ENCODE measurements around the gene NME2.
"Not testable (repeated sequence)": the region's sequence is repeated elsewhere in the genome, so short reads cannot be mapped to it uniquely, and the experiment has no call there.

Gene NME2

GRCh38 chr17:51166198-51166986, at the start of gene NME2:
TSS of gene NME2 (plus strand) at chr17:51166411. CDS start at chr17:51166831, 420 bp downstream.
- no peaks in the 10 kb centered on the region for H3K27me3 ChIP-seq (ENCODE audit: control insufficient read depth in 1 of 2, insufficient read depth in 2 of 2, low read length in 2 of 2)
- peaks cover 35% of the 10 kb centered on the region for H3K36me3 ChIP-seq (ENCODE audit: insufficient read depth, low read length)
- H3K27ac ChIP-seq (ENCODE audit: low read depth, low read length), result peak within 1 kb of the TSS; percentile 81
- peaks cover 14% of the 10 kb centered on the region for H3K4me1 ChIP-seq (ENCODE audit: insufficient read depth, low read length)
- peak within 1 kb of the TSS; percentile 71 for H3K9ac ChIP-seq (ENCODE audit: low read length)
- no peaks in the 10 kb centered on the region for H3K9me3 ChIP-seq (ENCODE audit: low read length)
- H3K4me3 ChIP-seq (ENCODE audit: low read depth in 1 of 2, low read length in 2 of 2), result peak within 1 kb of the TSS; percentile 87 to 89

GRCh38 chr17:51118330-51119195, 47.6 kb upstream of the NME2 start:
- peaks cover 23% of the 10 kb centered on the region for H3K4me1 ChIP-seq (ENCODE audit: insufficient read depth, low read length)
- H3K9me3 ChIP-seq (ENCODE audit: low read length), result no peaks in the 10 kb centered on the region
- no peak overlapping the region for H3K27ac ChIP-seq (ENCODE audit: low read depth, low read length)
- H3K4me3 ChIP-seq (ENCODE audit: low read depth in 1 of 2, low read length in 2 of 2), result peak overlapping the region in 1 of 2 donors; percentile 86
- H3K36me3 ChIP-seq (ENCODE audit: insufficient read depth, low read length), result no peaks in the 10 kb centered on the region
- H3K9ac ChIP-seq (ENCODE audit: low read length), result peak overlapping the region; percentile 79
- H3K27me3 ChIP-seq (ENCODE audit: control insufficient read depth in 1 of 2, insufficient read depth in 2 of 2, low read length in 2 of 2), result no peaks in the 10 kb centered on the region

GRCh38 chr17:51119415-51120356, 46.5 kb upstream of the NME2 start:
- H3K4me3 ChIP-seq (ENCODE audit: low read depth in 1 of 2, low read length in 2 of 2), result peak overlapping the region; percentile 83 to 86
- peak overlapping the region; percentile 79 for H3K9ac ChIP-seq (ENCODE audit: low read length)
- H3K36me3 ChIP-seq (ENCODE audit: insufficient read depth, low read length), result no peaks in the 10 kb centered on the region
- H3K9me3 ChIP-seq (ENCODE audit: low read length), result no peaks in the 10 kb centered on the region
- H3K4me1 ChIP-seq (ENCODE audit: insufficient read depth, low read length), result peaks cover 23% of the 10 kb centered on the region
- H3K27ac ChIP-seq (ENCODE audit: low read depth, low read length), result peak overlapping the region; percentile 96
- H3K27me3 ChIP-seq (ENCODE audit: control insufficient read depth in 1 of 2, insufficient read depth in 2 of 2, low read length in 2 of 2), result no peaks in the 10 kb centered on the region

- H3K4me1 ChIP-seq (ENCODE audit: insufficient read depth, low read length), result peaks cover 23% of the 10 kb centered on the region
- H3K27ac ChIP-seq (ENCODE audit: low read depth, low read length), result peak overlapping the region; percentile 96
- peak overlapping the region; percentile 79 for H3K9ac ChIP-seq (ENCODE audit: low read length)
- H3K4me3 ChIP-seq (ENCODE audit: low read depth in 1 of 2, low read length in 2 of 2), result peak overlapping the region; percentile 83 to 86
- H3K36me3 ChIP-seq (ENCODE audit: insufficient read depth, low read length), result no peaks in the 10 kb centered on the region
- no peaks in the 10 kb centered on the region for H3K27me3 ChIP-seq (ENCODE audit: control insufficient read depth in 1 of 2, insufficient read depth in 2 of 2, low read length in 2 of 2)
- no peaks in the 10 kb centered on the region for H3K9me3 ChIP-seq (ENCODE audit: low read length)
Measured at GRCh38 chr17:51120357-51120738, 45.9 kb upstream of the NME2 start.

GRCh38 chr17:51120739-51121619, 45.2 kb upstream of the NME2 start, which contains the start of gene SPAG9:
TSS of gene SPAG9 (minus strand) at chr17:51120868. CDS start at chr17:51120656, 212 bp downstream.
- Histone ChIP-seq H3K27ac (ENCODE audit: low read depth, low read length) (peak within 1 kb of the TSS; percentile 96), H3K4me1 (ENCODE audit: insufficient read depth, low read length) (peaks cover 23% of the 10 kb centered on the region), H3K36me3 (ENCODE audit: insufficient read depth, low read length) (no peaks in the 10 kb centered on the region), H3K9ac (ENCODE audit: low read length) (peak within 1 kb of the TSS; percentile 97), H3K4me3 (ENCODE audit: low read depth in 1 of 2, low read length in 2 of 2) (peak within 1 kb of the TSS; percentile 85 to 86), H3K27me3 (ENCODE audit: control insufficient read depth in 1 of 2, insufficient read depth in 2 of 2, low read length in 2 of 2) (no peaks in the 10 kb centered on the region), H3K9me3 (ENCODE audit: low read length) (no peaks in the 10 kb centered on the region)

- Histone ChIP-seq H3K4me3 (ENCODE audit: low read depth in 1 of 2, low read length in 2 of 2) (peak overlapping the region in 1 of 2 donors; percentile 85), H3K4me1 (ENCODE audit: insufficient read depth, low read length) (peaks cover 22% of the 10 kb centered on the region), H3K9ac (ENCODE audit: low read length) (peak overlapping the region; percentile 97)
Measured at GRCh38 chr17:51121620-51122472, 44.4 kb upstream of the NME2 start.

GRCh38 chr17:51122473-51123115, 43.6 kb upstream of the NME2 start:
- not testable (repeated sequence) for H3K9me3 ChIP-seq (ENCODE audit: low read length); H3K27me3 ChIP-seq (ENCODE audit: control insufficient read depth in 1 of 2, insufficient read depth in 2 of 2, low read length in 2 of 2); H3K36me3 ChIP-seq (ENCODE audit: insufficient read depth, low read length); H3K9ac ChIP-seq (ENCODE audit: low read length)
- H3K4me1 ChIP-seq (ENCODE audit: insufficient read depth, low read length), result peaks cover 18% of the 10 kb centered on the region
- peak overlapping the region; percentile 27 for H3K27ac ChIP-seq (ENCODE audit: low read depth, low read length)
- peak overlapping the region in 1 of 2 donors; percentile 85 for H3K4me3 ChIP-seq (ENCODE audit: low read depth in 1 of 2, low read length in 2 of 2)

More at GRCh38 chr17:51121620-51122472, 44.4 kb upstream of the NME2 start:
- Histone ChIP-seq H3K27me3 (ENCODE audit: control insufficient read depth in 1 of 2, insufficient read depth in 2 of 2, low read length in 2 of 2) (no peaks in the 10 kb centered on the region), H3K36me3 (ENCODE audit: insufficient read depth, low read length) (no peaks in the 10 kb centered on the region), H3K9me3 (ENCODE audit: low read length) (no peaks in the 10 kb centered on the region), H3K27ac (ENCODE audit: low read depth, low read length) (peak overlapping the region; percentile 95)

GRCh38 chr17:51124640-51125503, 41.3 kb upstream of the NME2 start:
- H3K4me3 ChIP-seq (ENCODE audit: low read depth in 1 of 2, low read length in 2 of 2), result no peak overlapping the region
- peaks cover 3% of the 10 kb centered on the region for H3K4me1 ChIP-seq (ENCODE audit: insufficient read depth, low read length)
- H3K9me3 ChIP-seq (ENCODE audit: low read length), result no peaks in the 10 kb centered on the region
- H3K27me3 ChIP-seq (ENCODE audit: control insufficient read depth in 1 of 2, insufficient read depth in 2 of 2, low read length in 2 of 2), result no peaks in the 10 kb centered on the region
- H3K9ac ChIP-seq (ENCODE audit: low read length), result no peak overlapping the region
- no peaks in the 10 kb centered on the region for H3K36me3 ChIP-seq (ENCODE audit: insufficient read depth, low read length)
- H3K27ac ChIP-seq (ENCODE audit: low read depth, low read length), result no peak overlapping the region

- Histone ChIP-seq H3K27me3 (ENCODE audit: control insufficient read depth in 1 of 2, insufficient read depth in 2 of 2, low read length in 2 of 2) (no peaks in the 10 kb centered on the region), H3K4me1 (ENCODE audit: insufficient read depth, low read length) (peaks cover 3% of the 10 kb centered on the region), H3K27ac (ENCODE audit: low read depth, low read length) (no peak overlapping the region), H3K4me3 (ENCODE audit: low read depth in 1 of 2, low read length in 2 of 2) (no peak overlapping the region), H3K9ac (ENCODE audit: low read length) (no peak overlapping the region), H3K9me3 (ENCODE audit: low read length) (no peaks in the 10 kb centered on the region), H3K36me3 (ENCODE audit: insufficient read depth, low read length) (no peaks in the 10 kb centered on the region)
Measured at GRCh38 chr17:51128076-51128475, 38.1 kb upstream of the NME2 start.
